DND-41 (cell line): ENCODE data around the gene ABCA13.

Source experiments
- ATAC-seq: fragments of 200-7000 bp; cut with Tn5 transposase; 3 replicates; pipeline ENCODE4 v1.9.1; 2021; ENCODE audit warnings: low read depth; ENCODE audit not compliant: insufficient read depth
- DNase-seq: peaks from one replicate; pipeline ENCODE4 v3.0.0-alpha.2; 2020
- H2AFZ ChIP-seq: 2 replicates; pipeline ENCODE4 v1.6.0; 2012; ENCODE audit warnings: low read depth, low read length
- H3K27ac ChIP-seq: 2 replicates; pipeline ENCODE4 v1.5.1; 2012; ENCODE audit warnings: low read length, inconsistent platforms
- H3K27me3 ChIP-seq: fragments of 200-600 bp; sonication (generic); 2 replicates; pipeline ENCODE4 v1.6.0; 2012; ENCODE audit warnings: low read length, mild to moderate bottlenecking, inconsistent platforms; ENCODE audit not compliant: insufficient read depth, poor library complexity
- H3K36me3 ChIP-seq: 2 replicates; pipeline ENCODE4 v1.5.1; 2012; ENCODE audit warnings: low read length, inconsistent platforms; ENCODE audit not compliant: insufficient read depth
- H3K4me1 ChIP-seq: 2 replicates; pipeline ENCODE4 v1.5.1; 2012; ENCODE audit warnings: mild to moderate bottlenecking, low read length; ENCODE audit not compliant: insufficient read depth
- H3K4me2 ChIP-seq: 2 replicates; pipeline ENCODE4 v1.6.0; 2012; ENCODE audit warnings: mild to moderate bottlenecking, moderate library complexity, low read length, inconsistent platforms; ENCODE audit not compliant: insufficient read depth
- H3K4me3 ChIP-seq, 2 experiments: fragments of 200-600 bp in 1 of 2; shearing (Covaris generic) in 1 of 2; 2 replicates each; pipeline ENCODE4 v1.5.1; 2012 to 2016; ENCODE audit warnings: inconsistent platforms in 2 of 2, low read length in 2 of 2, mild to moderate bottlenecking in 2 of 2, low read depth in 1 of 2, moderate library complexity in 1 of 2
- H3K79me2 ChIP-seq: 2 replicates; pipeline ENCODE4 v1.6.0; 2012; ENCODE audit warnings: low read length, inconsistent platforms; ENCODE audit not compliant: insufficient read depth
- H3K9ac ChIP-seq: 2 replicates; pipeline ENCODE4 v1.6.0; 2012; ENCODE audit warnings: low read depth, mild to moderate bottlenecking, inconsistent platforms, low read length, moderate library complexity
- H3K9me3 ChIP-seq: 2 replicates; pipeline ENCODE4 v1.5.1; 2012; ENCODE audit warnings: low read length, moderate library complexity, mild to moderate bottlenecking, inconsistent platforms; ENCODE audit not compliant: insufficient read depth, severe bottlenecking
- H4K20me1 ChIP-seq: 2 replicates; pipeline ENCODE4 v1.6.0; 2012; ENCODE audit warnings: low read length; ENCODE audit not compliant: insufficient read depth
- CTCF ChIP-seq: IDR thresholded peaks from 2 replicates; pipeline ENCODE4 v1.5.1; 2012; ENCODE audit warnings: borderline replicate concordance, low read length, moderate library complexity, mild to moderate bottlenecking; ENCODE audit not compliant: poor library complexity, severe bottlenecking; ENCODE audit errors: extremely low read depth
- EZH2 ChIP-seq: IDR thresholded peaks from 3 replicates; pipeline ENCODE4 v1.6.1; 2012; ENCODE audit warnings: borderline replicate concordance, low read depth, mild to moderate bottlenecking, moderate library complexity, low read length, inconsistent platforms; ENCODE audit not compliant: severe bottlenecking

The ABCA13 gene

GRCh38 chr7:48224042-48224441, 52.8 kb downstream of the ABCA13 start:
- H2AFZ ChIP-seq, result no peak overlapping the region
- H3K4me2 ChIP-seq, result no peak overlapping the region
- H3K27me3 ChIP-seq, result no peaks in the 10 kb centered on the region
- TF ChIP-seq EZH2 (no peak), CTCF (no peak)
- no peaks in the 10 kb centered on the region for H3K36me3 ChIP-seq
- no peaks in the 10 kb centered on the region for H4K20me1 ChIP-seq
- H3K9me3 ChIP-seq, result no peaks in the 10 kb centered on the region
- DNase-seq (no peak), ATAC-seq (no peak)
- H3K9ac ChIP-seq, result no peak overlapping the region
- no peaks in the 10 kb centered on the region for H3K4me1 ChIP-seq
- no peak overlapping the region for H3K27ac ChIP-seq
- no peaks in the 10 kb centered on the region for H3K79me2 ChIP-seq
- H3K4me3 ChIP-seq, result no peak overlapping the region

- no peaks in the 10 kb centered on the region for H3K4me1 ChIP-seq
- H4K20me1 ChIP-seq, result no peaks in the 10 kb centered on the region
- no peak overlapping the region for H2AFZ ChIP-seq
- H3K36me3 ChIP-seq, result no peaks in the 10 kb centered on the region
- H3K79me2 ChIP-seq, result no peaks in the 10 kb centered on the region
- H3K4me2 ChIP-seq, result no peak overlapping the region
- ATAC-seq, result no peak
- H3K9ac ChIP-seq, result no peak overlapping the region
- no peak for TF ChIP-seq EZH2
- TF ChIP-seq CTCF, result no peak
- no peaks in the 10 kb centered on the region for H3K27me3 ChIP-seq
- H3K4me3 ChIP-seq, result no peak overlapping the region
- no peaks in the 10 kb centered on the region for H3K9me3 ChIP-seq
- no peak overlapping the region for H3K27ac ChIP-seq
- DNase-seq, result no peak
These were observed 53.8 kb downstream of the ABCA13 start for GRCh38 chr7:48225101-48225500.

- no peaks in the 10 kb centered on the region for H3K4me1 ChIP-seq
- H4K20me1 ChIP-seq, result no peaks in the 10 kb centered on the region
- no peak overlapping the region for H3K9ac ChIP-seq
- no peak overlapping the region for H3K4me2 ChIP-seq
- no peaks in the 10 kb centered on the region for H3K27me3 ChIP-seq
- DNase-seq (no peak), ATAC-seq (no peak)
- no peak overlapping the region for H3K4me3 ChIP-seq
- no peaks in the 10 kb centered on the region for H3K79me2 ChIP-seq
- no peaks in the 10 kb centered on the region for H3K9me3 ChIP-seq
- H2AFZ ChIP-seq, result no peak overlapping the region
- no peak overlapping the region for H3K27ac ChIP-seq
- TF ChIP-seq CTCF, result no peak
- no peak for TF ChIP-seq EZH2
- H3K36me3 ChIP-seq, result no peaks in the 10 kb centered on the region
These were observed 66.1 kb downstream of the ABCA13 start for GRCh38 chr7:48237354-48237753.

- Histone ChIP-seq H4K20me1 (no peaks in the 10 kb centered on the region), H3K27me3 (no peaks in the 10 kb centered on the region), H3K9ac (no peak overlapping the region), H3K27ac (no peak overlapping the region), H2AFZ (no peak overlapping the region), H3K79me2 (no peaks in the 10 kb centered on the region), H3K9me3 (no peaks in the 10 kb centered on the region), H3K4me1 (no peaks in the 10 kb centered on the region), H3K4me2 (no peak overlapping the region), H3K4me3 (no peak overlapping the region), H3K36me3 (no peaks in the 10 kb centered on the region)
- DNase-seq (no peak), ATAC-seq (no peak)
- no peak for TF ChIP-seq EZH2
- TF ChIP-seq CTCF, result no peak
These were observed 71.6 kb downstream of the ABCA13 start for GRCh38 chr7:48242846-48243245.
